ENCODE results near the gene BLID.

BLID gene

GRCh38 chr11:122103726-122104125 is 12.3 kb downstream of the BLID start:
- no peak for DNase-seq

- DNase-seq, result no peak
Observed at GRCh38 chr11:122103321-122103720, 12.7 kb downstream of the BLID start.

- DNase-seq, result no peak
Observed at GRCh38 chr11:122102426-122102825, 13.6 kb downstream of the BLID start.

- DNase-seq, result no peak
Observed at GRCh38 chr11:122101625-122102291, 14.3 kb downstream of the BLID start.

- no peak for DNase-seq
Observed at GRCh38 chr11:122100756-122101080, 15.3 kb downstream of the BLID start.

GRCh38 chr11:122100037-122100755 is 15.8 kb downstream of the BLID start:
- DNase-seq, result no peak

- no peak for DNase-seq
Observed at GRCh38 chr11:122099374-122100036, 16.5 kb downstream of the BLID start.

- DNase-seq, result no peak
Observed at GRCh38 chr11:122098261-122098980, 17.6 kb downstream of the BLID start.

- no peak for DNase-seq
Observed at GRCh38 chr11:122097419-122098001, 18.5 kb downstream of the BLID start.

- no peak for DNase-seq
Observed at GRCh38 chr11:122096272-122097112, 19.5 kb downstream of the BLID start.

GRCh38 chr11:122095681-122096262 is 20.2 kb downstream of the BLID start:
- no peak for DNase-seq

GRCh38 chr11:122094836-122095235 is 21.2 kb downstream of the BLID start:
- DNase-seq, result no peak

GRCh38 chr11:122093731-122094275 is 22.2 kb downstream of the BLID start:
- DNase-seq, result no peak

GRCh38 chr11:122091835-122092234 is 24.2 kb downstream of the BLID start:
- DNase-seq, result no peak

- no peak for DNase-seq
Observed at GRCh38 chr11:122089111-122089510, 26.9 kb downstream of the BLID start.

GRCh38 chr11:122085712-122086111 is 30.3 kb downstream of the BLID start:
- no peak for DNase-seq

- no peak for DNase-seq
Observed at GRCh38 chr11:122085264-122085663, 30.8 kb downstream of the BLID start.

- DNase-seq, result no peak
Observed at GRCh38 chr11:122082205-122082604, 33.8 kb downstream of the BLID start.

- no peak for DNase-seq
Observed at GRCh38 chr11:122081073-122081472, 34.9 kb downstream of the BLID start.

GRCh38 chr11:122077459-122077858 is 38.6 kb downstream of the BLID start:
- DNase-seq, result no peak

GRCh38 chr11:122076512-122077120 is 39.4 kb downstream of the BLID start:
- no peak for DNase-seq

Measured in NCI-H1048 (cell line).